ENCODE data around the gene SPAAR. TPM values are rescaled to one million over a fixed set of nuclear protein-coding genes. Genes with fewer than 3 reads are reported as not detected.
A peak's percentile ranks its signal among the peaks of the same experiment; 100 is the strongest.

SPAAR gene
- total RNA-seq, 1 experiment from 2014 or later: not detected

GRCh38 chr9:35914301-35914807 is 5.1 kb downstream of the SPAAR start:
- ATAC-seq: peak; percentile 71

GRCh38 chr9:35915681-35916294 is 6.5 kb downstream of the SPAAR start:
- H3K27me3 ChIP-seq (ENCODE audit: control insufficient read depth, insufficient read depth, low read length): no peaks in the 10 kb centered on the region
- TF ChIP-seq REST (IDR thresholded peaks at IDR 0.05; ENCODE audit: insufficient read depth in 1 of 2, low read depth in 2 of 2, low read length in 1 of 2) (no peak), CTCF (IDR thresholded peaks at IDR 0.05) (no peak), POLR2AphosphoS5 (IDR thresholded peaks at IDR 0.05; ENCODE audit: low read depth, low read length) (no peak), TCF7L2 (IDR thresholded peaks at IDR 0.05; ENCODE audit: low read depth, low read length) (no peak), SIN3A (IDR thresholded peaks at IDR 0.05; ENCODE audit: borderline replicate concordance, insufficient read depth, low read depth, low read length) (no peak)
- no peak overlapping the region for H3K27ac ChIP-seq (ENCODE audit: low read length)
- intact Hi-C loops (cut with micrococcal nuclease; ENCODE audit: unreplicated experiment): no loop called here
- no peak overlapping the region for H3K4me3 ChIP-seq (ENCODE audit: low read depth in 2 of 2, low read length in 2 of 2)
- ATAC-seq (no peak), DNase-seq (ENCODE audit: low read depth, low spot score) (no peak)
- no peaks in the 10 kb centered on the region for H3K36me3 ChIP-seq (ENCODE audit: control insufficient read depth, insufficient read depth, low read length)
- ChIA-PET CTCF (no interaction called here), POLR2A (no interaction called here)
- H3K9me3 ChIP-seq (ENCODE audit: control insufficient read depth, insufficient read depth, low read depth, low read length): no peaks in the 10 kb centered on the region
- in situ Hi-C loops (cut with HindIII; ENCODE audit: low pct_unique_long_range_greater_than_20kb, low sequenced_read_pairs): no loop called here
- peaks cover 9% of the 10 kb centered on the region; the same call in 1 of the 2 replicates for H3K4me1 ChIP-seq (ENCODE audit: control insufficient read depth, insufficient read depth, low read length)
- no TSS peak for BruUV-seq (replicated peaks)

More at GRCh38 chr9:35914301-35914807, 5.1 kb downstream of the SPAAR start:
- no peak overlapping the region for H3K4me3 ChIP-seq (ENCODE audit: low read depth in 2 of 2, low read length in 2 of 2)
- DNase-seq (ENCODE audit: low read depth, low spot score): no peak
- in situ Hi-C loops (cut with HindIII; ENCODE audit: low pct_unique_long_range_greater_than_20kb, low sequenced_read_pairs): no loop called here
- ChIA-PET CTCF (no interaction called here), POLR2A (no interaction called here)
- H3K36me3 ChIP-seq (ENCODE audit: control insufficient read depth, insufficient read depth, low read length): no peaks in the 10 kb centered on the region
- no peaks in the 10 kb centered on the region for H3K27me3 ChIP-seq (ENCODE audit: control insufficient read depth, insufficient read depth, low read length)
- no peaks in the 10 kb centered on the region for H3K9me3 ChIP-seq (ENCODE audit: control insufficient read depth, insufficient read depth, low read depth, low read length)
- peaks cover 18% of the 10 kb centered on the region for H3K4me1 ChIP-seq (ENCODE audit: control insufficient read depth, insufficient read depth, low read length)
- intact Hi-C loops (cut with micrococcal nuclease; ENCODE audit: unreplicated experiment): no loop called here
- no peak overlapping the region for H3K27ac ChIP-seq (ENCODE audit: low read length)
- TF ChIP-seq REST (IDR thresholded peaks at IDR 0.05; ENCODE audit: insufficient read depth in 1 of 2, low read depth in 2 of 2, low read length in 1 of 2): no peak
- BruUV-seq (replicated peaks): no TSS peak

Data from Panc1 (cell line).